GM23338 (cell line): ENCODE results near the gene PARD3. TPM values are rescaled to one million over a fixed set of nuclear protein-coding genes. Genes with fewer than 3 reads are reported as not detected.

Source experiments
- ATAC-seq: fragments of 200-7000 bp; cut with Tn5 transposase; 3 replicates; pipeline ENCODE4 v1.9.1; 2020
- DNase-seq: peaks from one replicate; pipeline ENCODE4 v3.0.0-alpha.2; 2015; ENCODE audit warnings: low spot score
- H2AFZ ChIP-seq: fragments of 200-600 bp; sonication (generic); 2 replicates; pipeline ENCODE4 v1.8.0; 2016; ENCODE audit warnings: antibody characterized with exemption, mild to moderate bottlenecking, moderate library complexity
- H3F3A ChIP-seq: fragments of 200-600 bp; sonication (generic); replicated peaks from 2 replicates; pipeline ENCODE4 v1.8.0; 2017; ENCODE audit warnings: antibody characterized with exemption, mixed run types, low read depth
- H3K27ac ChIP-seq: fragments of 200-600 bp; sonication (generic); 2 replicates; pipeline ENCODE4 v1.6.1; 2016; ENCODE audit warnings: low read depth
- H3K27me3 ChIP-seq: fragments of 200-600 bp; sonication (generic); 2 replicates; pipeline ENCODE4 v1.8.0; 2016; ENCODE audit warnings: mild to moderate bottlenecking, mixed run types, moderate library complexity; ENCODE audit not compliant: insufficient read depth
- H3K36me3 ChIP-seq: fragments of 200-600 bp; sonication (generic); 2 replicates; pipeline ENCODE4 v1.8.0; 2016; ENCODE audit warnings: mild to moderate bottlenecking; ENCODE audit not compliant: insufficient read depth
- H3K4me1 ChIP-seq: fragments of 200-600 bp; sonication (generic); 2 replicates; pipeline ENCODE4 v1.8.0; 2016; ENCODE audit warnings: mild to moderate bottlenecking, moderate library complexity; ENCODE audit not compliant: insufficient read depth
- H3K4me2 ChIP-seq: fragments of 200-600 bp; sonication (generic); 2 replicates; pipeline ENCODE4 v1.7.1; 2017; ENCODE audit warnings: mixed run types
- H3K4me3 ChIP-seq: fragments of 200-600 bp; sonication (generic); 2 replicates; pipeline ENCODE4 v1.6.1; 2016; ENCODE audit warnings: mixed run types
- H3K79me2 ChIP-seq: fragments of 200-600 bp; sonication (generic); replicated peaks from 2 replicates; pipeline ENCODE4 v1.8.0; 2017; ENCODE audit warnings: mild to moderate bottlenecking; ENCODE audit not compliant: insufficient read depth
- H3K9me2 ChIP-seq: fragments of 200-600 bp; sonication (generic); 2 replicates; pipeline ENCODE4 v1.8.0; 2017; ENCODE audit not compliant: insufficient read depth
- H4K20me1 ChIP-seq: fragments of 200-600 bp; sonication (generic); replicated peaks from 2 replicates; pipeline ENCODE4 v1.8.0; 2017; ENCODE audit warnings: mild to moderate bottlenecking; ENCODE audit not compliant: insufficient read depth
- H3K27ac Mint-ChIP-seq: 2 replicates; pipeline ENCODE4 v1.8.0; 2020; ENCODE audit warnings: inconsistent platforms, mild to moderate bottlenecking, moderate library complexity, mixed read lengths
- H3K27me3 Mint-ChIP-seq: 3 replicates; pipeline ENCODE4 v1.8.0; 2022; ENCODE audit warnings: low read depth, mild to moderate bottlenecking, moderate library complexity, mixed read lengths, inconsistent platforms; ENCODE audit not compliant: insufficient read depth, poor library complexity
- H3K36me3 Mint-ChIP-seq: 3 replicates; pipeline ENCODE4 v1.8.0; 2021; ENCODE audit warnings: low read depth, mild to moderate bottlenecking, inconsistent platforms, moderate library complexity, mixed read lengths
- H3K4me1 Mint-ChIP-seq: 3 replicates; pipeline ENCODE4 v1.8.0; 2020; ENCODE audit warnings: mild to moderate bottlenecking, inconsistent platforms, mixed read lengths
- H3K4me3 Mint-ChIP-seq: 3 replicates; pipeline ENCODE4 v1.8.0; 2021; ENCODE audit warnings: moderate library complexity, mild to moderate bottlenecking, inconsistent platforms, mixed read lengths
- H3K9me3 Mint-ChIP-seq: 3 replicates; pipeline ENCODE4 v1.8.0; 2020; ENCODE audit warnings: moderate library complexity, mild to moderate bottlenecking, inconsistent platforms, mixed read lengths
- CTCF ChIP-seq, 2 experiments: fragments of 200-600 bp in 1 of 2; sonication (generic) in 1 of 2; conservative IDR thresholded peaks; 2 replicates each; pipeline versions ENCODE4 v1.5.1 to v1.6.1; 2016 to 2017; ENCODE audit warnings: antibody characterized with exemption in 2 of 2, low read depth in 2 of 2, mild to moderate bottlenecking in 2 of 2, moderate library complexity in 1 of 2
- ETS1 ChIP-seq: IDR thresholded peaks from 2 replicates; pipeline ENCODE4 v1.6.1; 2016; ENCODE audit warnings: antibody characterized with exemption
- EZH2 ChIP-seq: fragments of 200-600 bp; sonication (generic); IDR thresholded peaks from one replicate; pipeline ENCODE4 v1.8.0; 2017; ENCODE audit warnings: antibody characterized with exemption, mild to moderate bottlenecking, low read depth; ENCODE audit not compliant: unreplicated experiment
- STAT1 ChIP-seq: IDR thresholded peaks from one replicate; pipeline ENCODE4 v1.6.1; 2016; ENCODE audit warnings: antibody characterized with exemption; ENCODE audit not compliant: unreplicated experiment
- polyA plus RNA-seq: library from polyadenylated mRNA; unstranded; fragments of >200 nt; fragmentation: Nextera tagmentation; extraction: Ambion mirVana; gene quantifications from 2 replicates; pipeline ENCODE4 v1.2.1, GENCODE V29; 2016
- total RNA-seq: library from RNA; depleted of rRNA; stranded (reverse); fragments of >200 nt; shearing (Covaris generic); gene quantifications from 2 replicates; pipeline ENCODE4 v1.2.3, GENCODE V29; 2014
- TF ChIP-seq, protein P1 (sequence below): IDR thresholded peaks from one replicate; pipeline ENCODE4 v1.6.1; 2018; ENCODE audit warnings: antibody characterized with exemption; ENCODE audit not compliant: unreplicated experiment

Gene PARD3
- total and polyA plus RNA-seq, 2 experiments from 2014 or later, result 30.2 to 51.4 TPM

- H3K27me3 Mint-ChIP-seq, result no peaks in the 10 kb centered on the region
Measured at GRCh38 chr10:34206078-34206934, 608.8 kb downstream of the PARD3 start.

GRCh38 chr10:34205452-34205851 is 609.6 kb downstream of the PARD3 start:
- H3K36me3 ChIP-seq, result no peaks in the 10 kb centered on the region
- H2AFZ ChIP-seq, result no peak overlapping the region
- H3K27ac ChIP-seq, result no peak overlapping the region
- no peak overlapping the region for H3K27ac Mint-ChIP-seq
- H3K9me2 ChIP-seq, result no peaks in the 10 kb centered on the region
- no peaks in the 10 kb centered on the region for H3F3A ChIP-seq
- H3K36me3 Mint-ChIP-seq, result peaks cover 9% of the 10 kb centered on the region; the same call in 1 of the 3 replicates
- no peaks in the 10 kb centered on the region for H3K79me2 ChIP-seq
- no peak overlapping the region for H3K4me3 ChIP-seq
- H3K4me3 Mint-ChIP-seq, result no peak overlapping the region
- no peak for ATAC-seq
- no peaks in the 10 kb centered on the region for H3K27me3 Mint-ChIP-seq
- H3K4me1 Mint-ChIP-seq, result peaks cover 33% of the 10 kb centered on the region
- peaks cover 7% of the 10 kb centered on the region for H3K4me1 ChIP-seq
- no peak overlapping the region for H3K4me2 ChIP-seq
- no peak for DNase-seq
- peaks cover 7% of the 10 kb centered on the region; the same call in 2 of the 3 replicates for H3K9me3 Mint-ChIP-seq
- TF ChIP-seq ETS1, result no peak
- TF ChIP-seq, protein P1, sequence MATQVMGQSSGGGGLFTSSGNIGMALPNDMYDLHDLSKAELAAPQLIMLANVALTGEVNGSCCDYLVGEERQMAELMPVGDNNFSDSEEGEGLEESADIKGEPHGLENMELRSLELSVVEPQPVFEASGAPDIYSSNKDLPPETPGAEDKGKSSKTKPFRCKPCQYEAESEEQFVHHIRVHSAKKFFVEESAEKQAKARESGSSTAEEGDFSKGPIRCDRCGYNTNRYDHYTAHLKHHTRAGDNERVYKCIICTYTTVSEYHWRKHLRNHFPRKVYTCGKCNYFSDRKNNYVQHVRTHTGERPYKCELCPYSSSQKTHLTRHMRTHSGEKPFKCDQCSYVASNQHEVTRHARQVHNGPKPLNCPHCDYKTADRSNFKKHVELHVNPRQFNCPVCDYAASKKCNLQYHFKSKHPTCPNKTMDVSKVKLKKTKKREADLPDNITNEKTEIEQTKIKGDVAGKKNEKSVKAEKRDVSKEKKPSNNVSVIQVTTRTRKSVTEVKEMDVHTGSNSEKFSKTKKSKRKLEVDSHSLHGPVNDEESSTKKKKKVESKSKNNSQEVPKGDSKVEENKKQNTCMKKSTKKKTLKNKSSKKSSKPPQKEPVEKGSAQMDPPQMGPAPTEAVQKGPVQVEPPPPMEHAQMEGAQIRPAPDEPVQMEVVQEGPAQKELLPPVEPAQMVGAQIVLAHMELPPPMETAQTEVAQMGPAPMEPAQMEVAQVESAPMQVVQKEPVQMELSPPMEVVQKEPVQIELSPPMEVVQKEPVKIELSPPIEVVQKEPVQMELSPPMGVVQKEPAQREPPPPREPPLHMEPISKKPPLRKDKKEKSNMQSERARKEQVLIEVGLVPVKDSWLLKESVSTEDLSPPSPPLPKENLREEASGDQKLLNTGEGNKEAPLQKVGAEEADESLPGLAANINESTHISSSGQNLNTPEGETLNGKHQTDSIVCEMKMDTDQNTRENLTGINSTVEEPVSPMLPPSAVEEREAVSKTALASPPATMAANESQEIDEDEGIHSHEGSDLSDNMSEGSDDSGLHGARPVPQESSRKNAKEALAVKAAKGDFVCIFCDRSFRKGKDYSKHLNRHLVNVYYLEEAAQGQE, result no peak
- no peak for TF ChIP-seq CTCF (conservative IDR thresholded peaks at IDR 0.05; ENCODE audit: low read depth in 2 of 2)
- H3K27me3 ChIP-seq, result no peaks in the 10 kb centered on the region
- H4K20me1 ChIP-seq, result no peaks in the 10 kb centered on the region

More at GRCh38 chr10:34206078-34206934, 608.8 kb downstream of the PARD3 start:
- TF ChIP-seq STAT1 (no peak), EZH2 (no peak), CTCF (conservative IDR thresholded peaks at IDR 0.05; ENCODE audit: low read depth in 2 of 2) (peak; percentile 27 to 34; a peak in 3 of 4 replicates)
- no peak overlapping the region for H2AFZ ChIP-seq
- H3K4me1 ChIP-seq, result no peaks in the 10 kb centered on the region
- peaks cover 27% of the 10 kb centered on the region for H3K4me1 Mint-ChIP-seq
- H3K4me3 ChIP-seq, result no peak overlapping the region
- no peak for DNase-seq
- H3K4me3 Mint-ChIP-seq, result no peak overlapping the region
- H3F3A ChIP-seq, result no peaks in the 10 kb centered on the region
- H3K9me3 Mint-ChIP-seq, result peaks cover 7% of the 10 kb centered on the region; the same call in 2 of the 3 replicates
- no peaks in the 10 kb centered on the region for H3K27me3 ChIP-seq
- no peak overlapping the region for H3K4me2 ChIP-seq
- no peaks in the 10 kb centered on the region for H3K36me3 ChIP-seq
- no peaks in the 10 kb centered on the region for H4K20me1 ChIP-seq
- no peaks in the 10 kb centered on the region for H3K9me2 ChIP-seq
- peaks cover 9% of the 10 kb centered on the region; the same call in 1 of the 3 replicates for H3K36me3 Mint-ChIP-seq
- no peak overlapping the region for H3K27ac ChIP-seq
- H3K27ac Mint-ChIP-seq, result no peak overlapping the region
- H3K79me2 ChIP-seq, result no peaks in the 10 kb centered on the region
- ATAC-seq, result no peak; the same call in 1 of the 3 replicates
